HG03439 (cell line): ENCODE measurements around the gene DLL4.
"Not testable (repeated sequence)": the region's sequence is repeated elsewhere in the genome, so short reads cannot be mapped to it uniquely, and the experiment has no call there.

Experiments used
- ATAC-seq: cut with Tn5 transposase; IDR thresholded peaks from one replicate; pipeline ENCODE4 v1.9.1; 2021; ENCODE audit warnings: mild to moderate bottlenecking, moderate library complexity; ENCODE audit not compliant: unreplicated experiment

DLL4 gene

DNA sequence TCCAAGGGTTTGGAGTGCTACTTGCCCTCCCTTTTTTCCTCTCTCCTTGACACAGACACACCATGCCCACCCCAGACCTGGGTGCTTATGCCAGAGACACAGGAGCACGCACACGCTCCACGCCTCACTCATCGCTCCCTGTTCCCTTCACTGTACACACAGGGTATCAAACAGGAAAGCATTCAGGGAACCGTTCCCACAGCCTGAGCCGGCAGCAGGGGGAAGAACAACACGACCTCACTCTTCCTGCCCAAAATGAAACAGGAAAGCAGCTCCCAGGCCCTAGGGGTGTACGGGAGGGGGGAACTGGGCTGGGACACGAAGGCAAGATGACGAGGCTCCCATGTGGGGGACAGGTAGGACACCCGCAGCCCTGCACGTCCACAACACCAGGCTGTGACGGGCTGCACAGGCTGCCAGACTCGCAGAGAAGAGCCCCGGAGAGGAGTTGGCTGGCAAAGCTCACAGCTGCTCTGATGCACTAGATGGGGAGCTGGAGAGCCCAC, 11.2 kb downstream of the DLL4 start:
- ATAC-seq, result no peak

DNA sequence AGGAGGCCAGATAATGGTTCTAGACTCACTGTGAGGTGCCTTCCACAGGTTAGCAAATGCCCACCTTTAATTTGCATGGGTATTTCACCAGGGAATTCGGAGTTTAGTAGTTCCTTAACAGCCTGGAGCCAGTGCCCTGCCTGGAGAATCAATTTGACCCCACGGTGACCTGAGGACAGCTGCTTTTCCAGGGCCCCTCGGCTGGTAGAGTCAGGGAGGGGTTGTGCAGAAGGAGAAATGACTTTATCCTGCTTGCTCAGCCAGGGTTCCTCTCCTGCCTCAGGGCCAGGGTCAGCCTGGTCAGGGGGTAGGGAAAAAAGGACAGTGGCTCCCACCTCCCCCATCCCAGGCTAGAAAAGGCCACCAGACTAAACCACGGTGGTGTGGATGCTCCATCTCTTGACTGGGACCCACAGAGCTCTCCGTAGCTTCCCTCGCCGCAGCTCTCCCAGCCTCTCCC, 12.0 kb downstream of the DLL4 start:
- no peak for ATAC-seq

- ATAC-seq, result peak; percentile 66
These were observed 12.6 kb downstream of the DLL4 start for GRCh38 chr15:40941528-40942336.

DNA sequence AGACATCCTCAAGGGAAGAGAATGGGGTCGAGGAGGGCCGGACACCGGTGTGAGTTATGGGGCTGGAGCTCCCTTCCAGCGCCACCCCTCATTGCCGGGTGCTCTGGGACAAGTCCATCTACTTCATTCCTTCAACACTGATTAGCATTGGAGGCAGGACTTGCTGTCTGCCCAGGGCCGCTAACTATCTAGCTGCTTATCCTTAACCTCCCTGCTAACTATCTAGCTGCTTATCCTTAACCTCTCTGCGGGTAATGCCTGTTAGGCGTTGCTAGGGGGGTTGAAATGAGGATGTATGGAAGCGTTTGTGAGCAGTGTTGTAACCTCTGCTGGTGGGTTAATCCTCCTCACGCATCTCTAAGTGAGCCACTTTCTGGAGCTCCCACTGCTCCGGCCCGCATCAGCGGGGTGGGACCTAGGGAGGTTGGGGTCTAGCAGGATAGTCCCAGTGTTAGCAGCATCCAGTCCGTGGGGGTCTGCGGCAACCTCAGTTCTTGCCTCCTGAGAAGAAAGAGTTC, 13.3 kb downstream of the DLL4 start:
- peak; percentile 11 for ATAC-seq

DNA sequence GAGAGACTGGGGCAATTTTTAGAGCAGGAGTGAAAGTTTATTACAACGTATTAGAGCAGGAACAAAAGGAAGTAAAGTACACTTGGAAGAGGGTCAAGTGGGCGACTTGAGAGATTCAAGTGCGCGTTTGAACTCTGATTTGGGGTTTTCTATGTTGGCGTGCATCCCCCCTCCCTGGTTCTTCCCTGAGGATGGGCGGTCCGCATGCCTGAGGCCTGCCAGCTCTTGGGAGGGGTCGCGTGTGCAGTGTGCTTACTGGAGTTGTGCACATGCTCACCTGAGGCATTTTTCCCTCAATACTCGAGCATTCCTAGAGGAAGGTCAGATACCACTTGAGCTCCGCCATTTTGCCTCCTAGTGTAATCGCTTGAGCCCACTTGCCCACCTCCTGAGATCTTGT, 13.7 kb downstream of the DLL4 start:
- ATAC-seq, result no peak

- no peak for ATAC-seq
These were observed 14.7 kb downstream of the DLL4 start for GRCh38 chr15:40943764-40944365.

DNA sequence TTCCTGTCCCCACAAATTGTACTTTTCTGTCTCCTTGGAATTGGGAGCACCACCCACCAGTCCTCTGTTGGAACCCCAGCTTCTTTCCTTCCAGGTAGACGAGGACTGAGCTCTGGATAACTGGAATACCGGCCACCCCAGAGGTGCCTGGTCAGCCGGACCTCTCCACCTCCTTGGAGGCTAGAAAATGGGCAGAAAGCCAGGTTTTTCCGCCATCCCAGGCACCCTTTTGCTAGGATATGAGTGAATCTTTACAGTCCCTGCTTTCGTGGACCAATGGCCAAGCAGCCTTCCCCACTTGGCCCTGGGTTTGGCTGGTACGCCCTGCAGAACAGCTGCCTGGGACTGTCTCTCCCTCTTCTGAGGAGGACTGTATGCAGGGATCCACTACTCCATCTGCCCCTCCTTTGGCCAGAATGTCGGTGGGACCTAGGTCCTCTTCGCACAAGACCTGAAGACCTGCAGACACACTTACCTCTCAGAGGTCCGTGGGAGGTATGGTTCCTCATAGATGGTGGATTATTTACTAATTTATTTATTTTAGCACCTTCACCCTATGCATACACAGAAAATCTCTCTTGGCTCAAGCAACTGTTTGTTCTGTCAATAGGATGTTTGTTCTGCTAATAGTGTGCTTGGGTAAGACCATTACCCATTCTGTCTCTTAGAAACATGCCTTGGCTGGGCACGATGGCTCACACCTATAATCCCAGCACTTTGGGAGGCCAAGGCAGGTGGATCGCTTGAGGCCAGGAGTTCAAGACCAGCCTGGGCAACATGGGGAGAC, 15.6 kb downstream of the DLL4 start:
- ATAC-seq, result no peak

DNA sequence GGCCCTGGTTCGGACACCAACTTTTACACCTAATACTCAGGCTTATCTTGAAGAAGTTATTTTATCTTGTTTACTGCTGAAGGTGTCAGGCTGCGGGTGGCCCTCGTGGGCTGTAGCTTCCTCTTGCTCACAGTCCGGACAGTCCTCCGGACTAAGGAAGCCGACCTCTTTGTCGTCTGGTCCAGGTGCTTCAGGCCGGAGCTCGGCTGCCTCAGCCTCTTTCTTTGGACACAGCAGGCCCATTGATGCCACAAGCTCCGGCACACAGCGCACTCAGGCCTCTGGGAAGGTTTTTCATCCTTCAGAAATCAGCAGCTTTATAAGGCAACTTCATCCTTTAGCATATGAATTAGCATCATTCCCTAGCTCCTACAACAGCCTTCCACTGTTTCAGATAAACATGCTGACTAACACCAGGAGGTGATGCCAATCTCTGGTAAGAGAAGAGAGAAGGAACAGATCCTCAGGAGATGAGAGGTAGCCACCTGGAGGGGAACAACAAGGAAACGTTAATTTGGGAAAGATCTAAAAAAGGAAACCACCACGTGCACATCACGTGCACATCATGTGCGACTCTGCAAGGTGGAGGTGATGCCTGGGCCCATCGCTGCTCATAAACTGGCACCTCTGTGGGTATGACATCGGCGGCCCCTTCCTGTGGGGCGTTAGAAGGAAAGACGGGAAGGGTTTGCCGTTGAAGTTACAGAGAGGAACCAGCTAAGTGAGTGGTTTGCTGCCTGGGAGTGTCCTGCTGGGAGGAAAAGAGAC, 19.8 kb downstream of the DLL4 start:
- no peak for ATAC-seq

GRCh38 chr15:40949756-40950207, 20.6 kb downstream of the DLL4 start:
- no peak for ATAC-seq

- ATAC-seq, result no peak
These were observed 22.6 kb downstream of the DLL4 start for GRCh38 chr15:40951764-40952163.

GRCh38 chr15:40952301-40952900, 23.3 kb downstream of the DLL4 start:
- peak; percentile 5 for ATAC-seq

DNA sequence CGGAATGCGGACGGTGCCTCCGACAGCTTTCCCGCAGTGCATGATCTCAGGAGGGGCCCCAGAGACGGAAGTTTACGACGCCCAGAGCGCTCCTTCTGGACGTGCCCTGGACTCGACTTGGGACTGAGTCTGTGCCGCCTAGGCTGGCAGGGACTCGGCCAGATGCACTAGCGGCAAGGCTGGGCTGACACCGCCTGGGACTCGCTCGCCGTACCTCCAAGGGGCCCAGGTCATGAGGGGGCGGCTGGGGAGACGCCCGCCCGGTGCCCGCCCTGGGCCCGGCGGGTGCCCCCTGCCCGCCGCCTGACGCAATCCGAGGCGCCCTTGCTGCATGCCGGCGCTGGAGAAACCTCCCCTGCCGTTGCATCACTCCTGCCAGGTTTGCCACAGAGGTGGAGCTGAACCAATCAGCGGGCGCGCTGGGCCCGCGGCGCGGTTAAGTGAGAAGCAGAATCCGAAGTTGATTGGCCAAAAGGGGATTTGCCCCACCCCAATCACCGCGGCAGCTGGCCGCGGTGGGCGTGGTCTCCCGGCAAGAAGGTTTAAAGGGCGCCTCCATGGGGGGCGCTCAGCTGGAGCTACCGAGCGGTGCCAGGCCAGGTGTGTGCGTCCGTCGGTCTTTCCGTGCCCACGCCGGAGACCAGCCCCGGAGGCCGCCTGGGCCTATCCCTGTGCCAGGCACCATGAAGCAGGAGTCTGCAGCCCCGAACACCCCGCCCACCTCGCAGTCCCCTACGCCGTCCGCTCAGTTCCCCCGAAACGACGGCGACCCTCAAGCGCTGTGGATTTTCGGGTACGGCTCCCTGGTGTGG, 24.0 kb downstream of the DLL4 start, which contains the start of gene CHAC1:
TSS of gene CHAC1 (plus strand) at position 571 of the 812 bp plus-strand sequence. CDS start at position 684, 113 bp downstream.
- peak; percentile 86 for ATAC-seq

DNA sequence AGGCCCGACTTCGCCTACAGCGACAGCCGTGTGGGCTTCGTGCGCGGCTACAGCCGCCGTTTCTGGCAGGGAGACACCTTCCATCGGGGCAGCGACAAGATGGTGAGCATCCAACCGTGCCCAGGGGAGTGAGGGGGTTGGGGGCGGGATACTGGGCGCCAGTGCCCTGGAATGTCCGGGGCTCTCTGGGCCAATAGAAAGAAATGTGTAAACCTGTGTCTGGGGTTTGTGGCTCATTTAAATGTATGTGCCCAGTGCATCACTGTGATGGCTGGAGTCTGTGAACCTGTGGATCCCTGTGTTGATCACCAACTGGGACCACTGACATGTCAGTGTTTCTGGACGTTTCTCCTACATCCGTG, 24.6 kb downstream of the DLL4 start:
- ATAC-seq, result no peak

- ATAC-seq, result not testable (repeated sequence)
These were observed 25.2 kb downstream of the DLL4 start for GRCh38 chr15:40954158-40954848.

DNA sequence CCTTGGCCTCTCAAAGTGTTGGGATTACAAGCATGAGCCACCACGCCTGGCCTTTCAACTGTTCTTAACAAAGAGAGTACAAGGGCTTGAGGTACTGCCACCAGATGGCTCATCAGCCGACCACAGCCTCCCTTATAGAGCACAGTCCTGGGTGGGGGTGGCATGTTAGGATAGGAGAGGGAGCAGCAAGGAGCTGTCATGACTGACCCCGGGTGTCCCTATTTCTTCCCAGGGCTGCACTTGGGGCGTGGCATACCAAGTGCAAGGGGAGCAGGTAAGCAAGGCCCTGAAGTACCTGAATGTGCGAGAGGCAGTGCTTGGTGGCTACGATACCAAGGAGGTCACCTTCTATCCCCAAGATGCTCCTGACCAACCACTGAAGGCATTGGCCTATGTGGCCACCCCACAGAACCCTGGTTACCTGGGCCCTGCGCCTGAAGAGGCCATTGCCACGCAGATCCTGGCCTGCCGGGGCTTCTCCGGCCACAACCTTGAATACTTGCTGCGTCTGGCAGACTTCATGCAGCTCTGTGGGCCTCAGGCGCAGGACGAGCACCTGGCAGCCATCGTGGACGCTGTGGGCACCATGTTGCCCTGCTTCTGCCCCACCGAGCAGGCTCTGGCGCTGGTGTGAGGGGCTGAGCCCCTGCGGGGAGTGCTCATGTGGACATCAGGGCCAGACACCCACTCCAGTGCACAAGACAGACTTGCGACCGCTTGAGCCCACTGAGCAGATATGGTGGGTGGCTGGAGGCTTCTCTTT, 26.2 kb downstream of the DLL4 start:
- ATAC-seq, result no peak

DNA sequence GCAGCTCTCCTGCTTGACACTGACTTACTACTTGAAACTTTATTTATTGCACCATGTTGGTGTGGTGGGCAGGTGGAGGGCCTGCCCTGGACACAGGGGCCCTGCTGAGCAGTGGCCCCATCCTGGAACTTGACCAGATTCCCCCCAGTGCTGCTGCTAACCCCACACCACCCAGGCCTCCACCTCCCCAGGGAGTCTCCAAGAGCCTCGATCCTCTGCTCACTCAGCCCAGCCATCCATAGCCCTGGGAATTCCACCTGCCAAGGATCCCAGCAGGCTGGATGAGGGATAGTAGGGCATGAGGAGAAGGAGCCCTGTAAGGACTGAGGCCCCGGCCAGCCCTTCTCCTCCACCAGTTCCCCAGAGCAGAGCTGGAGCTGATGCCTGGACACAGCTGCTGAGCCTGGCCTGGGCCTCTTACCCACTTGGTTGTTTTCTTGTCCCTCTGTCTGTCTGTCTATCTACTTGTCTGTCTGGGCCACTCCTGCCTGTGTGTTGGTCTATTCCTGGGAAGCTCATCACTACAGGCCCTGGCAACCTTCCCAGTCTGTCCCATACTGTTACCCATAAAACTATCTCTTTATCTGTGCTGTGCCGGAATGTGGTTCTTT, 26.9 kb downstream of the DLL4 start:
- ATAC-seq, result no peak

DNA sequence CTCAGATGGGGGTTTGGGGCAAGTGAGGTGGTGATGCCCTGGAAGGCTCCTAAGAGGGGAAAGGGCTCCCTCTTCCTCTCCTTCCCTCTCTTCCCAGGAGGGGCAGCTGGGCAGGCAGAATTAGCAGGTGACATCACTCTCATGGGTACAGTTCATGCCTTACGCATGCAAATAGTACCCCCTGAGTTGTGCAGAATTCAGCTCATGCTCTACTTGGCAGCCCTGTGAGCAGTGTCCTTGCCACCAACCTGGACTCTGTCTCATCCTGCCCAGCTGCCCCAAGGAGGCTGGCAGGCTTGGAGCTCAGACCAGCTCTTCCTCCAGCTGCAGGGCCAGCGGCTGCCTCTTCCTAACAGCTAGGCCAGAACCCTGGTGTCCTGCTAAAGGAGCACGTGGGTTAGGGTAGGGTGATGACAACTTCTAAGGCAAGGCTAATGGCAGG, 27.4 kb downstream of the DLL4 start:
- no peak for ATAC-seq
